Caco-2 (cell line): ENCODE data around the gene AARS2. TPM values are rescaled to one million over a fixed set of nuclear protein-coding genes. Genes with fewer than 3 reads are reported as not detected.

Source experiments
- BruUV-seq: library from RNA; stranded (reverse); fragments of 400-500 nt; replicated peaks from 2 replicates; lab custom pipeline; 2021; lab: Mats Ljungman, UMichigan
- CTCF ChIA-PET: fragments of 300-600 bp; sonication (Branson Sonifier 250); formaldehyde crosslinking; loops from one replicate; lab custom pipeline; 2022; ENCODE audit warnings: antibody characterized with exemption; lab: Charles Lee
- POLR2A ChIA-PET: fragments of 300-600 bp; sonication (Branson Sonifier 250); formaldehyde crosslinking; loops from one replicate; lab custom pipeline; 2022; ENCODE audit warnings: antibody characterized with exemption; lab: Charles Lee
- DNase-seq, 2 experiments: peaks; one replicate each; pipeline versions ENCODE4 v3.0.0 to v3.0.0-alpha.2; 2020 to 2022
- H3K27me3 ChIP-seq: replicated peaks from 2 replicates; pipeline ENCODE4 v1.6.0; 2011; ENCODE audit warnings: low read length; ENCODE audit not compliant: control insufficient read depth, insufficient read depth
- H3K36me3 ChIP-seq: 2 replicates; pipeline ENCODE4 v1.5.1; 2011; ENCODE audit warnings: low read length; ENCODE audit not compliant: control insufficient read depth, insufficient read depth
- H3K4me1 ChIP-seq: fragments of 250-450 bp; sonication (Bioruptor Pico); 2 replicates; pipeline ENCODE4 v1.5.1; 2020; ENCODE audit warnings: mild to moderate bottlenecking
- H3K4me3 ChIP-seq: 2 replicates; pipeline ENCODE4 v1.5.1; 2011; ENCODE audit warnings: low read depth, mild to moderate bottlenecking, control low read depth, low read length
- H3K9me3 ChIP-seq: fragments of 250-450 bp; sonication (Bioruptor Pico); 2 replicates; pipeline ENCODE4 v1.5.1; 2020; ENCODE audit warnings: mild to moderate bottlenecking, moderate library complexity
- H3K27ac Mint-ChIP-seq: one replicate; pipeline ENCODE4 v1.8.0; 2022; ENCODE audit warnings: mixed read lengths; ENCODE audit not compliant: unreplicated experiment
- H3K27me3 Mint-ChIP-seq: one replicate; pipeline ENCODE4 v1.8.0; 2022; ENCODE audit warnings: mixed read lengths; ENCODE audit not compliant: insufficient read depth, unreplicated experiment
- H3K36me3 Mint-ChIP-seq: one replicate; pipeline ENCODE4 v1.8.0; 2022; ENCODE audit warnings: mild to moderate bottlenecking, mixed read lengths; ENCODE audit not compliant: insufficient read depth, unreplicated experiment
- H3K4me1 Mint-ChIP-seq: one replicate; pipeline ENCODE4 v1.8.0; 2022; ENCODE audit warnings: low read depth, mixed read lengths; ENCODE audit not compliant: unreplicated experiment
- H3K4me3 Mint-ChIP-seq: one replicate; pipeline ENCODE4 v1.8.0; 2022; ENCODE audit warnings: mild to moderate bottlenecking, moderate library complexity, mixed read lengths; ENCODE audit not compliant: unreplicated experiment
- H3K9me3 Mint-ChIP-seq: one replicate; pipeline ENCODE4 v1.8.0; 2022; ENCODE audit warnings: mixed read lengths; ENCODE audit not compliant: unreplicated experiment
- intact Hi-C: fragments of 100-400 bp; cut with micrococcal nuclease; formaldehyde crosslinking; loops from one replicate; pipeline ENCODE4 v1.10.0; 2022; ENCODE audit not compliant: unreplicated experiment
- total RNA-seq: library from RNA; stranded (reverse); gene quantifications from 2 replicates; pipeline ENCODE4 v1.2.3, GENCODE V29; 2022
- TF ChIP-seq, protein P1 (sequence below), 2 experiments: fragments of 200-600 bp in 1 of 2; IDR thresholded peaks; 1 replicate in 1 of 2; 2 replicates in 1 of 2; pipeline versions ENCODE4 v1.5.1 to v1.8.0; 2011 to 2022; ENCODE audit warnings: antibody characterized with exemption in 1 of 2, control low read depth in 1 of 2, inconsistent platforms in 1 of 2, low read depth in 1 of 2, low read length in 1 of 2, mild to moderate bottlenecking in 1 of 2, moderate library complexity in 1 of 2; ENCODE audit not compliant: insufficient read depth in 1 of 2, severe bottlenecking in 1 of 2, unreplicated experiment in 1 of 2

Gene AARS2
- total RNA-seq, 1 experiment from 2014 or later, result 20.5 TPM

- H3K4me1 ChIP-seq, result peaks cover 19% of the 10 kb centered on the region
- intact Hi-C loops, result no loop called here
- ChIA-PET POLR2A (no interaction called here), CTCF (no interaction called here)
- peaks cover 52% of the 10 kb centered on the region for H3K36me3 Mint-ChIP-seq
- H3K27me3 Mint-ChIP-seq, result no peaks in the 10 kb centered on the region
- TF ChIP-seq, protein P1, sequence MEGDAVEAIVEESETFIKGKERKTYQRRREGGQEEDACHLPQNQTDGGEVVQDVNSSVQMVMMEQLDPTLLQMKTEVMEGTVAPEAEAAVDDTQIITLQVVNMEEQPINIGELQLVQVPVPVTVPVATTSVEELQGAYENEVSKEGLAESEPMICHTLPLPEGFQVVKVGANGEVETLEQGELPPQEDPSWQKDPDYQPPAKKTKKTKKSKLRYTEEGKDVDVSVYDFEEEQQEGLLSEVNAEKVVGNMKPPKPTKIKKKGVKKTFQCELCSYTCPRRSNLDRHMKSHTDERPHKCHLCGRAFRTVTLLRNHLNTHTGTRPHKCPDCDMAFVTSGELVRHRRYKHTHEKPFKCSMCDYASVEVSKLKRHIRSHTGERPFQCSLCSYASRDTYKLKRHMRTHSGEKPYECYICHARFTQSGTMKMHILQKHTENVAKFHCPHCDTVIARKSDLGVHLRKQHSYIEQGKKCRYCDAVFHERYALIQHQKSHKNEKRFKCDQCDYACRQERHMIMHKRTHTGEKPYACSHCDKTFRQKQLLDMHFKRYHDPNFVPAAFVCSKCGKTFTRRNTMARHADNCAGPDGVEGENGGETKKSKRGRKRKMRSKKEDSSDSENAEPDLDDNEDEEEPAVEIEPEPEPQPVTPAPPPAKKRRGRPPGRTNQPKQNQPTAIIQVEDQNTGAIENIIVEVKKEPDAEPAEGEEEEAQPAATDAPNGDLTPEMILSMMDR (IDR thresholded peaks at IDR 0.05; ENCODE audit: insufficient read depth in 1 of 2, low read depth in 1 of 2, low read length in 1 of 2, severe bottlenecking in 1 of 2, unreplicated experiment in 1 of 2), result no peak
- no peaks in the 10 kb centered on the region for H3K9me3 ChIP-seq
- no peaks in the 10 kb centered on the region for H3K9me3 Mint-ChIP-seq
- peaks cover 29% of the 10 kb centered on the region for H3K4me1 Mint-ChIP-seq
- H3K36me3 ChIP-seq, result peaks cover 7% of the 10 kb centered on the region
- H3K27me3 ChIP-seq, result no peaks in the 10 kb centered on the region
- peak overlapping the region; percentile 78 for H3K4me3 Mint-ChIP-seq
- no peak for DNase-seq
- no TSS peak for BruUV-seq
- no peak overlapping the region for H3K4me3 ChIP-seq
- H3K27ac Mint-ChIP-seq, result peak overlapping the region; percentile 87
Observed at GRCh38 chr6:44258325-44258863, 54.8 kb downstream of the AARS2 start.

- intact Hi-C loops, result no loop called here
- TF ChIP-seq, protein P1 (IDR thresholded peaks at IDR 0.05; ENCODE audit: insufficient read depth in 1 of 2, low read depth in 1 of 2, low read length in 1 of 2, severe bottlenecking in 1 of 2, unreplicated experiment in 1 of 2), result no peak
- H3K4me3 ChIP-seq, result peak overlapping the region; percentile 60
- H3K27me3 ChIP-seq, result no peaks in the 10 kb centered on the region
- Mint-ChIP-seq H3K36me3 (peaks cover 57% of the 10 kb centered on the region), H3K27me3 (no peaks in the 10 kb centered on the region), H3K4me1 (peaks cover 29% of the 10 kb centered on the region), H3K27ac (peak overlapping the region; percentile 87), H3K9me3 (no peaks in the 10 kb centered on the region), H3K4me3 (peak overlapping the region; percentile 78)
- H3K9me3 ChIP-seq, result no peaks in the 10 kb centered on the region
- peaks cover 7% of the 10 kb centered on the region for H3K36me3 ChIP-seq
- H3K4me1 ChIP-seq, result peaks cover 13% of the 10 kb centered on the region
- no TSS peak for BruUV-seq
- CTCF ChIA-PET, result interaction anchor here (3.4 kb wide), 1 partner anchor 11 kb away, joined by 18 read pairs; the partner anchor contains the start of gene TMEM151B
- no peak for DNase-seq
- POLR2A ChIA-PET, result interaction anchor here (1.3 to 2.0 kb wide), 2 partner anchors 11 to 34 kb away, joined by 8 to 37 read pairs; partner anchors contain the start of genes HSP90AB1 and SLC29A1
Observed at GRCh38 chr6:44257753-44258324, 55.3 kb downstream of the AARS2 start.

DNA sequence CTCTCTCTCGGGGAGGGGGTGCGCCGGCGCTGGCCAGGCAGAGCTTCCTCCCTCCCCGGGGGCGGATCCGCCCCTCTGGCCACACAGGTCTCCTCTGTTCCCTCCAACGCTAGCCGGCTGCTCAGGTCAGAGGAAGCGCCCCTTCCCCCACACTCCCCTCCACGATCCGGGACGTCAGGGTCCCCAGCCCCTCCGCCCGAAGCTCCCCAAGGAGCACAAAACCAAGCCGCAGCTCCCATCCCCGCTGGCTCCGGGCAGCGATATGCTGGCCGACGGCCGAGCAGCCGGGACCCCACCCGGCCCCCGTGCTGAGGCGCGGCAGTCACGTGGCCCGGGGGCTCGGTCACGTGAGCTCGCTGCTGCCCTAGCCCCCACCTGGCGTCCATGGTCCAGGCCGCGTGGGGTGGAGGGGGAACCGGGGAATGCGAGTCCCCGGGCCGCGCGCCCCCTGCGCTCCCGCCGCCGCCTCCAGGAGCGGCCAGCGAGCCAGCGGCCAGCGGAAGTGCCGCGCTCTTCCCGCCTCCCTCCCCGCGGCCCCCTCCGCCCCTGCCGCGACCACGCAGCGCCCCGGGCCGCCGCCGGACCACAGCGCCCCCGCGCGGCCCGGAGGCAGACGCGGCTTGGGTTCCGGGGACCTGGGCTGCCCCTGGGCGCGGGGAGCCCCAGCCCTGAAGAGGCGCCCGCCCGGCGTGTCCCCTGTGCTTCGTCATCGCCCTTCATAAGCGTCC, 56.0 kb downstream of the AARS2 start, which contains the start of gene SLC35B2:
Gene SLC35B2, minus strand, starts transcription at position 504 of the 728 bp plus-strand sequence. Its CDS starts 118 bp downstream, at position 386.
- ChIA-PET POLR2A (interaction anchor here (0.5 to 2.0 kb wide), 8 partner anchors 10 to 548 kb away, joined by 3 to 37 read pairs (median 4); partner anchors contain the start of genes HSP90AB1 and SLC29A1), CTCF (interaction anchor here (0.7 to 3.4 kb wide), 10 partner anchors 10 to 163 kb away, joined by 3 to 18 read pairs (median 6); partner anchors contain the start of genes AARS2, HSP90AB1 and TMEM151B)
- H3K4me1 Mint-ChIP-seq, result peaks cover 29% of the 10 kb centered on the region
- H3K36me3 ChIP-seq, result peaks cover 7% of the 10 kb centered on the region
- H3K27me3 ChIP-seq, result no peaks in the 10 kb centered on the region
- TF ChIP-seq, protein P1 (IDR thresholded peaks at IDR 0.05; ENCODE audit: insufficient read depth in 1 of 2, low read depth in 1 of 2, low read length in 1 of 2, severe bottlenecking in 1 of 2, unreplicated experiment in 1 of 2), result peak; percentile 31 to 66
- H3K4me1 ChIP-seq, result peaks cover 8% of the 10 kb centered on the region; the same call in 1 of the 2 replicates
- H3K4me3 ChIP-seq, result peak within 1 kb of the TSS; percentile 60
- H3K9me3 Mint-ChIP-seq, result no peaks in the 10 kb centered on the region
- DNase-seq, result peak; percentile 82
- intact Hi-C loops, result no loop called here
- H3K36me3 Mint-ChIP-seq, result peaks cover 64% of the 10 kb centered on the region
- BruUV-seq, result no TSS peak
- H3K27ac Mint-ChIP-seq, result peak within 1 kb of the TSS; percentile 87
- no peaks in the 10 kb centered on the region for H3K27me3 Mint-ChIP-seq
- peak within 1 kb of the TSS; percentile 78 for H3K4me3 Mint-ChIP-seq
- H3K9me3 ChIP-seq, result no peaks in the 10 kb centered on the region
